Measurements from ENCODE around the gene SEMA5A. TPM values are rescaled to one million over a fixed set of nuclear protein-coding genes. Genes with fewer than 3 reads are reported as not detected.

Gene SEMA5A
- total and polyA plus RNA-seq, 2 of the 13 experiments (the other 11 are each of a cell fraction or from before 2014, with no cell fraction given) = 0.01 TPM; not detected in 1

- TF ChIP-seq REST (IDR thresholded peaks at IDR 0.05; ENCODE audit: borderline replicate concordance in 1 of 2, low read depth in 1 of 2, low read length in 2 of 2) = no peak
- no peak for TF ChIP-seq CENPBD1 (CRISPR knock-in tag; IDR thresholded peaks at IDR 0.05; ENCODE audit: borderline replicate concordance, low read depth)
- TF ChIP-seq ZNF570 (CRISPR knock-in tag; IDR thresholded peaks at IDR 0.05; ENCODE audit: borderline replicate concordance) = no peak
- TF ChIP-seq ZNF747 (CRISPR knock-in tag; IDR thresholded peaks at IDR 0.05; ENCODE audit: borderline replicate concordance) = no peak
Observed at GRCh38 chr5:9382522-9382921, 163.4 kb downstream of the SEMA5A start (continued).

DNA sequence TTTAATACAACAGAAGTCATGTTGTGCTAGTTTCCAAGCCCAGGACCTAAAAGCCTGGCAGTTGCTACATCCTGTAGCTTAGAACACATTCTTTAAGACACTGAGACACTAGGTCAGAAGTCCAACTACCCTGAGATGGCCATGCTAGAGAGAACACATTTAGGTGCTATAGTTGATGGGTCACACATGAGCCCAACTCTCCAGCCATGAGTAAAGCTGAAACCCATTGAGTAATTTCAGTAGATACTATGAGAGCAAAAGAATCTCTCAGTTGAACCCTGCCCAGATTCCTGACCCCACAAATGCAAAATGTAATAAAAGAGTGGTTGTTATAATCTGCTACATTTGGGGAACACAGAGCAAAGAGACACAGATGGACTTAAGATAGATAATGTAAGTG, 164.4 kb downstream of the SEMA5A start:
- H3K4me3 ChIP-seq (replicated peaks in 1 of 3; ENCODE audit: insufficient read depth in 1 of 3, low read depth in 2 of 3, low read length in 3 of 3) = no peak overlapping the region
- no peaks in the 10 kb centered on the region for H3K27me3 ChIP-seq (ENCODE audit: control insufficient read depth in 1 of 2, insufficient read depth in 2 of 2, low read length in 2 of 2)
- no peak overlapping the region for H2AFZ ChIP-seq (ENCODE audit: low read length)
- POLR2A ChIA-PET = no interaction called here
- intact Hi-C loops (cut with micrococcal nuclease; ENCODE audit: unreplicated experiment) = no loop called here
- no peaks in the 10 kb centered on the region for H3K9me3 ChIP-seq (ENCODE audit: low read length)
- H3K36me3 ChIP-seq (replicated peaks in 1 of 2; ENCODE audit: control insufficient read depth in 1 of 2, insufficient read depth in 2 of 2, low read length in 2 of 2) = no peaks in the 10 kb centered on the region
- no peaks in the 10 kb centered on the region for H3K79me2 ChIP-seq (ENCODE audit: insufficient read depth, low read length)
- CTCF ChIA-PET (ENCODE audit: low intra/inter-chr PET ratio, low total read pairs) = no interaction called here
- H3K4me1 ChIP-seq (ENCODE audit: insufficient read depth, low read length) = no peaks in the 10 kb centered on the region
- DNase-seq (ENCODE audit: low spot score) (no peak), ATAC-seq (no peak), FAIRE-seq (no peak)
- no peaks in the 10 kb centered on the region for H4K20me1 ChIP-seq (ENCODE audit: insufficient read depth, low read length)
- H3K4me2 ChIP-seq (ENCODE audit: low read depth, low read length) = no peak overlapping the region
- no peak overlapping the region for H3K27ac ChIP-seq (ENCODE audit: extremely low read length, insufficient read depth, low read length)
- no TSS peak for BruUV-seq (replicated peaks)
- in situ Hi-C loops (cut with HindIII; ENCODE audit: extremely low pct_ligation_motif_present, low pct_unique_long_range_greater_than_20kb) = no loop called here
- H3K9ac ChIP-seq (ENCODE audit: insufficient read depth, low read depth, low read length) = no peak overlapping the region
- TF ChIP-seq, protein P1, sequence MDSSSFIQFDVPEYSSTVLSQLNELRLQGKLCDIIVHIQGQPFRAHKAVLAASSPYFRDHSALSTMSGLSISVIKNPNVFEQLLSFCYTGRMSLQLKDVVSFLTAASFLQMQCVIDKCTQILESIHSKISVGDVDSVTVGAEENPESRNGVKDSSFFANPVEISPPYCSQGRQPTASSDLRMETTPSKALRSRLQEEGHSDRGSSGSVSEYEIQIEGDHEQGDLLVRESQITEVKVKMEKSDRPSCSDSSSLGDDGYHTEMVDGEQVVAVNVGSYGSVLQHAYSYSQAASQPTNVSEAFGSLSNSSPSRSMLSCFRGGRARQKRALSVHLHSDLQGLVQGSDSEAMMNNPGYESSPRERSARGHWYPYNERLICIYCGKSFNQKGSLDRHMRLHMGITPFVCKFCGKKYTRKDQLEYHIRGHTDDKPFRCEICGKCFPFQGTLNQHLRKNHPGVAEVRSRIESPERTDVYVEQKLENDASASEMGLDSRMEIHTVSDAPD (CRISPR knock-in tag; IDR thresholded peaks at IDR 0.05) = no peak
- TF ChIP-seq ATF4 (CRISPR knock-in tag; IDR thresholded peaks at IDR 0.05) (no peak), HMGA1 (CRISPR knock-in tag; conservative IDR thresholded peaks at IDR 0.05) (no peak), ZNF143 (CRISPR knock-in tag; IDR thresholded peaks at IDR 0.05) (no peak), ADNP (CRISPR knock-in tag; IDR thresholded peaks at IDR 0.05) (no peak), ZNF670 (CRISPR knock-in tag; IDR thresholded peaks at IDR 0.05; ENCODE audit: borderline replicate concordance) (no peak), NFIC (IDR thresholded peaks at IDR 0.05; ENCODE audit: low read length) (no peak), ZBTB21 (CRISPR knock-in tag; IDR thresholded peaks at IDR 0.05) (no peak), ZNF260 (CRISPR knock-in tag; IDR thresholded peaks at IDR 0.05; ENCODE audit: borderline replicate concordance, low read depth) (no peak)
- TF ChIP-seq, protein P2, sequence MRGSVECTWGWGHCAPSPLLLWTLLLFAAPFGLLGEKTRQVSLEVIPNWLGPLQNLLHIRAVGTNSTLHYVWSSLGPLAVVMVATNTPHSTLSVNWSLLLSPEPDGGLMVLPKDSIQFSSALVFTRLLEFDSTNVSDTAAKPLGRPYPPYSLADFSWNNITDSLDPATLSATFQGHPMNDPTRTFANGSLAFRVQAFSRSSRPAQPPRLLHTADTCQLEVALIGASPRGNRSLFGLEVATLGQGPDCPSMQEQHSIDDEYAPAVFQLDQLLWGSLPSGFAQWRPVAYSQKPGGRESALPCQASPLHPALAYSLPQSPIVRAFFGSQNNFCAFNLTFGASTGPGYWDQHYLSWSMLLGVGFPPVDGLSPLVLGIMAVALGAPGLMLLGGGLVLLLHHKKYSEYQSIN (CRISPR knock-in tag; IDR thresholded peaks at IDR 0.05; ENCODE audit: borderline replicate concordance) = no peak
- TF ChIP-seq, protein P3, sequence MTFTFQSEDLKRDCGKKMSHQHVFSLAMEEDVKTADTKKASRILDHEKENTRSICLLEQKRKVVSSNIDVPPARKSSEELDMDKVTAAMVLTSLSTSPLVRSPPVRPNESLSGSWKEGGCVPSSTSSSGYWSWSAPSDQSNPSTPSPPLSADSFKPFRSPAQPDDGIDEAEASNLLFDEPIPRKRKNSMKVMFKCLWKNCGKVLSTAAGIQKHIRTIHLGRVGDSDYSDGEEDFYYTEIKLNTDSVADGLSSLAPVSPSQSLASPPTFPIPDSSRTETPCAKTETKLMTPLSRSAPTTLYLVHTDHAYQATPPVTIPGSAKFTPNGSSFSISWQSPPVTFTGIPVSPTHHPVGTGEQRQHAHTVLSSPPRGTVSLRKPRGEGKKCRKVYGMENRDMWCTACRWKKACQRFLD (CRISPR knock-in tag; IDR thresholded peaks at IDR 0.05; ENCODE audit: borderline replicate concordance) = no peak
